Erythroblast (primary cell): Measurements from ENCODE around the gene PPFIBP2.

ENCODE experiments used
- DNase-seq, 2 experiments: peaks; one replicate each; lab custom pipeline; 2025; lab: John Stamatoyannopoulos, UW
- GATA1 ChIP-seq: IDR thresholded peaks from 2 replicates; pipeline ENCODE4 v1.6.1; 2011; ENCODE audit warnings: low read depth, mild to moderate bottlenecking, control low read depth, low read length, moderate library complexity
- POLR2A ChIP-seq: IDR thresholded peaks from 2 replicates; pipeline ENCODE4 v1.6.1; 2011; ENCODE audit warnings: mild to moderate bottlenecking, low read length

PPFIBP2 gene

DNA sequence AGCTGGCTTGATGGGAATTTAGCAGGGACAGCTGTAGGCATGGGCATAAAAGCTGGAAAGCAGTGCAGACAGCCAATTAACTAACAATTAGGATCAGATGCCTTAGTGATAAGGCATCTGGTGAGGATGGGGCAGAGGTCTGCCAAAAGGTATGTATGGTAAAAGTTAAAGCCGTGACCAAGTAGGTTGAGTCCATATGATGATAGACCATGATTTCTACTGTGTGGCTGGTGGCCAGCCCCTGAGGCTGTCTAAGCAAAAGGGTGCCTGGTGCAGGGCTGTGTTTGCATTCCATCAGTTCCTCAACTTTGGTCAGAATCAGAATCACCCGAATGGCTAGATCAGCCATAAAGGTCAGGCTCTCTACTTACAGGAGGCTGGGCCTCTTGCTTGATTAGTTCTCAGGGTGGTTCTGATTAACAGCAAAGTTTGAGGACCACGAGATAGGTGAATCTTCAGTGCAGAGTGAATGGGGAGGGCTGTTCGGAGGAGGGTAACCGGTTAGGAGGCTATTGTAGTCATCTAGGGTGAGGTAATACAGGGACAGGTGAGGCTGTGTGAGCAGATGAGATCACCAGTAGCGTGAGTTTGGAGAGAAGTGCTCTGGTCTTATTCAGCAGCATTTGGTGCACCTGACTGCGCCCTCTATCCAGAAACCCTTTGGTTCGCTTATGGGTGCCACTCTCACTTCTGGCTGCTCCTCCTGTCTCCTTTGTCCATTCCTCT, 27.2 kb downstream of the PPFIBP2 start:
- TF ChIP-seq GATA1: no peak
- TF ChIP-seq POLR2A: no peak
- no peak for DNase-seq

DNA sequence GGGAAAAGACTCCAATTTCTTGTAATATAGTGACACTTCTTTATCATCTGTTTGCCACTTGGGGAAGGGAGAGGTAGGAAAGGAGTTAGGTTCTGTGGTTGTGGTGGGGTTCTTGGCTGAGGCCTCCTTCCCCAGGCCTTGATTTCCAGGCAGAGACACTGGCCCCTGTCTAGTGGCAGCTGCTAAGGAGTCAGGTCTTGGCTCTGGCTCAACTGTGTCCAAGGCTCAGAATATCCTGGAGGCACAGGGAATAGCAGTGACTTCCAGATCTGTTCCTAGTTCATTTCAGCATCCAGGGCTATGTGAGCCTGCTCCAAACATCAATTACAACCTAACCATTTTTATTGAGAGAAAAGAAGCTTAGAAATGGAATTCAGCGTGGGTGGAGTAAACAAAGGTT, 29.5 kb downstream of the PPFIBP2 start:
- no peak for TF ChIP-seq GATA1
- no peak for TF ChIP-seq POLR2A
- no peak for DNase-seq

GRCh38 chr11:7544021-7544420, 30.2 kb downstream of the PPFIBP2 start:
- TF ChIP-seq POLR2A (no peak), GATA1 (no peak)
- DNase-seq: no peak

GRCh38 chr11:7545611-7546010, 31.8 kb downstream of the PPFIBP2 start:
- no peak for TF ChIP-seq GATA1
- TF ChIP-seq POLR2A: no peak
- no peak for DNase-seq

GRCh38 chr11:7546324-7546791, 32.6 kb downstream of the PPFIBP2 start:
- TF ChIP-seq POLR2A: no peak
- no peak for TF ChIP-seq GATA1
- DNase-seq: no peak

DNA sequence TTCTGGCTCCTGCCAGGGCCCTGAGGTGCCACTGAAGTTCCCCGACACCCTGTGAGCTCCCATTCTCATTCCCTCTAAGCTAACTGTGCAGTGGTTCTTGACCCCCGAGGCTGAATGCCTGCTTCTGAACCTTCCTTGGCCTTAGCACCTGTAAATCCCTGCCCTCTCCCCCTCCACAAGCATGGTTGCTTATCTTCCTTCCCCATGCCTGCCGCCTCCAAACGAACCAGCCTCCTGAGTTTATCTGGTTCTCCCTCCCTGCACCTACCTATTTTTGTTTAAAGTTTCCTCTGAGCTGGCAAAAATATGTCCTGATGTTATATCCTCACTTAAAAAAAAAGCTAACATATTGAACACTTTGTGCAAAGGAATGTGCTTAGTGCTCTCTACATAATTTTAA, 33.9 kb downstream of the PPFIBP2 start:
- no peak for DNase-seq
- TF ChIP-seq POLR2A: no peak
- no peak for TF ChIP-seq GATA1

- DNase-seq: no peak
- TF ChIP-seq POLR2A (no peak), GATA1 (no peak)
These were observed 35.0 kb downstream of the PPFIBP2 start for GRCh38 chr11:7548659-7549274.

DNA sequence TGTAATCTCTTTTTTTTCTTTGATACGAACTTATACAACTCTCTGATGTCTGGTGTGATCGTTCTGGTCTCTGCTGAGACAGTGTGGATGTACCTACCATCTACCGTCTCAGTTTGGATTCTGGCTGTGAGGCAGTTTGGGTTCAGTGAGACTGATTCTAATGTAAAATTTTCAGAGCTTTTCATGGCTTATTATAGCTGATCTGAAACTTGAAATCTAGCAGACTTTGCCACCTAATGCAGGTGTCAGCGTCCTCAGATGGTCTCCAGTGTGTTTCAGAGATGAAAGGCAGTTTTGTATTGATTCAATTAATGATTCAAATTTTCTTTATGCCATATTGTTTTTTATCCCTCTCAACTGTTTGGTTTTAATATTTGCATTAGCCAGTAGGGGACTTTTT, 35.9 kb downstream of the PPFIBP2 start:
- no peak for TF ChIP-seq POLR2A
- TF ChIP-seq GATA1: no peak
- no peak for DNase-seq

GRCh38 chr11:7551571-7551970, 37.8 kb downstream of the PPFIBP2 start:
- TF ChIP-seq POLR2A: no peak
- TF ChIP-seq GATA1: no peak
- DNase-seq: no peak

DNA sequence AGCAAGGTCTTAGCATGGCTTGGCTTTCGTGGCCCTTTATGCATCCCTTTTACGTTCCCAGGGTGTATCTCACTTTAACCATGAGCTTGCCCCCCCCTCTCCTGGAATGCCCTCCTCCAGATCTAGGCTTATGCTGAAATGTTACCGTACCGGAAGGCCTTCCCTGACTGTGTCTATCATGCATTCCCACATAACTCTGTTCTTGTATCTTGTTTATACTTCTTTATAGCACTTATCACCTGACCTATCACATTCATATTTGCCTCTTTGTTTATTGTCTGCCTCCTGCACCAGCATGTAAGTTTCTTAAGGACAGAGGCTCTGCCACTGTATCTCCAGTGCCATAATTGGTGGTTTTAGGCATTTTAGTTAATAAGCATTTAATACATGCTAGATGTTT, 38.9 kb downstream of the PPFIBP2 start:
- no peak for TF ChIP-seq GATA1
- TF ChIP-seq POLR2A: no peak

GRCh38 chr11:7555052-7555699, 41.4 kb downstream of the PPFIBP2 start:
- DNase-seq: no peak

More for the DNA sequence above, 38.9 kb downstream of the PPFIBP2 start:
- DNase-seq: no peak

GRCh38 chr11:7558046-7558445, 44.2 kb downstream of the PPFIBP2 start:
- TF ChIP-seq GATA1 (no peak), POLR2A (no peak)
- DNase-seq: no peak

More at GRCh38 chr11:7555052-7555699, 41.4 kb downstream of the PPFIBP2 start:
- TF ChIP-seq GATA1: no peak
- TF ChIP-seq POLR2A: no peak

- DNase-seq: no peak
- TF ChIP-seq POLR2A: no peak
- TF ChIP-seq GATA1: no peak
These were observed 45.8 kb downstream of the PPFIBP2 start for GRCh38 chr11:7559398-7560283.
